Body of pancreas (tissue), 4 donors: ENCODE measurements around the gene DNAAF9.

Experiments used
- POLR2A ChIP-seq, 3 donors: fragments of 450-650 bp; IDR thresholded peaks; one replicate each; pipeline ENCODE4 v1.6.1; 2016; ENCODE audit warnings: antibody characterized with exemption in 3 of 3, mild to moderate bottlenecking in 2 of 3
- TF ChIP-seq, protein P1 (sequence below), 7 experiments: fragments of 450-650 bp in 4 of 7; fragments of 200-600 bp in 3 of 7; sonication (generic) in 3 of 7; IDR thresholded peaks; one replicate each; pipeline ENCODE4 v1.5.1; 2016 to 2019; ENCODE audit warnings: antibody characterized with exemption in 7 of 7

GRCh38 chr20:3430376-3431069 lies 23.1 kb upstream of the DNAAF9 start:
- TF ChIP-seq POLR2A (IDR thresholded peaks at IDR 0.05): peak in 1 of 3 donors; percentile 25
- TF ChIP-seq, protein P1, sequence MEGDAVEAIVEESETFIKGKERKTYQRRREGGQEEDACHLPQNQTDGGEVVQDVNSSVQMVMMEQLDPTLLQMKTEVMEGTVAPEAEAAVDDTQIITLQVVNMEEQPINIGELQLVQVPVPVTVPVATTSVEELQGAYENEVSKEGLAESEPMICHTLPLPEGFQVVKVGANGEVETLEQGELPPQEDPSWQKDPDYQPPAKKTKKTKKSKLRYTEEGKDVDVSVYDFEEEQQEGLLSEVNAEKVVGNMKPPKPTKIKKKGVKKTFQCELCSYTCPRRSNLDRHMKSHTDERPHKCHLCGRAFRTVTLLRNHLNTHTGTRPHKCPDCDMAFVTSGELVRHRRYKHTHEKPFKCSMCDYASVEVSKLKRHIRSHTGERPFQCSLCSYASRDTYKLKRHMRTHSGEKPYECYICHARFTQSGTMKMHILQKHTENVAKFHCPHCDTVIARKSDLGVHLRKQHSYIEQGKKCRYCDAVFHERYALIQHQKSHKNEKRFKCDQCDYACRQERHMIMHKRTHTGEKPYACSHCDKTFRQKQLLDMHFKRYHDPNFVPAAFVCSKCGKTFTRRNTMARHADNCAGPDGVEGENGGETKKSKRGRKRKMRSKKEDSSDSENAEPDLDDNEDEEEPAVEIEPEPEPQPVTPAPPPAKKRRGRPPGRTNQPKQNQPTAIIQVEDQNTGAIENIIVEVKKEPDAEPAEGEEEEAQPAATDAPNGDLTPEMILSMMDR (IDR thresholded peaks at IDR 0.05): no peak
